Epidermal melanocyte (primary cell): ENCODE measurements around the gene WASF2.
"Not testable (repeated sequence)": the region's sequence is repeated elsewhere in the genome, so short reads cannot be mapped to it uniquely, and the experiment has no call there.

Experiments
- DNase-seq: peaks from one replicate; pipeline ENCODE4 v3.0.0; 2011; ENCODE audit warnings: low spot score; ENCODE audit not compliant: insufficient read length

WASF2 gene, protein sequence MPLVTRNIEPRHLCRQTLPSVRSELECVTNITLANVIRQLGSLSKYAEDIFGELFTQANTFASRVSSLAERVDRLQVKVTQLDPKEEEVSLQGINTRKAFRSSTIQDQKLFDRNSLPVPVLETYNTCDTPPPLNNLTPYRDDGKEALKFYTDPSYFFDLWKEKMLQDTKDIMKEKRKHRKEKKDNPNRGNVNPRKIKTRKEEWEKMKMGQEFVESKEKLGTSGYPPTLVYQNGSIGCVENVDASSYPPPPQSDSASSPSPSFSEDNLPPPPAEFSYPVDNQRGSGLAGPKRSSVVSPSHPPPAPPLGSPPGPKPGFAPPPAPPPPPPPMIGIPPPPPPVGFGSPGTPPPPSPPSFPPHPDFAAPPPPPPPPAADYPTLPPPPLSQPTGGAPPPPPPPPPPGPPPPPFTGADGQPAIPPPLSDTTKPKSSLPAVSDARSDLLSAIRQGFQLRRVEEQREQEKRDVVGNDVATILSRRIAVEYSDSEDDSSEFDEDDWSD

DNA sequence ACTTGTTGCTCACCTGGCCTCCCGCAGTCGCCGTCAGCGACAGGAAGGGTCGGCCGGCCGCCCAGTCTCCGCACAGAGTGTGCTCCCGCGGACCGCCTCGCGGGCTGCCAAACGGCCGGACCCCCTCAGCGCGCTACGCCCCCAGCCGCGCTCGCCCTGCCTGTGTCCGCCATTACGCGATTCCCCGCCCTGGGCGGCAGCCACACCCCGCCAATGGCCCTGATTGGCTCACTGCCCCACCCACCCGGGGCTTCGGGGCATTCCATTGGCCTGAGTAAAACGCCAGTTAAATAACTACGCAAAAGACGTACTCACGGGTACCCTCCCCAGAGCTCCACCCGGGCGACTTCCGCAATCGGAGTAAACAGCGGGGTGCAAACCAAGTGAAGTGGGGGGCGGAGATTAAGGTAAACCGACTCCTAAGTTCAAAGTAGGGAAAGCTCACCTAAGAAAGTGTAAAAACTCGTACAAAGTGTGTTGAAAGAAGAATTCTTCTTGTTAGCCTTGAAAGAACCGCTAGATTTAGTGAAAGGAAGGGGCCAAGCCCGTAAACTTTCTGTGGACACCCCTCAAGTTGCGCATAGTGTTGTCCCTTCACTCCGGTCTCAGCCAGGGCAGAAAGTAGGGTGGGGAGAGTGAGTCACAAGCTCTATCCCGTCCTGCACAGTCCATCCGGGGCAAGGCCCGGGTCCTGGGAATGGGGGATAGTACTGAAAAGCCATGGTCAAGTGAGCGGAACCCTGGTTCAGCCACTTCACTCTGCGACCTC is at the start of gene WASF2:
TSS of gene WASF2 (minus strand) at position 195 of the 769 bp plus-strand sequence. CDS start 61,277 bp downstream, outside the sequence.
- DNase-seq: peak; percentile 72

DNA sequence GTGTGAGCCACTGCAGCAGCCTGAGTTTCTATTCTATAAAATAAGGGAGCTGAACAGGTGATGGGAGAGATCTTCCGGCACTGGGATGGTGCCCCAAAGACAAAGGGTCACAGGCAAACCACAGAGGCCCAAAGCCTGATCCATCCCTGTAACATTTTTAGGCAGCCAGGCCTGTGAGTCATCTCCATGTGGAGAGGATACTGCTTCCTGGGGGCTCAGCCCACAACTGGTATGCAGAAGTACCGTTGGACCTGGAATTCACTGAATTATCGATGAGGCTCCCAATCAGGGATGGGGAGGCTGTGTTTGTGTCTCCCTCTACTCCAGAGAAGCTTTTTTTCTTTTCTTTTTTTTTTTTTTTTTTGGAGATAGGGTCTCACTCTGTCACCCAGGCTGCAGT is 48.8 kb upstream of the WASF2 start:
- no peak for DNase-seq

DNA sequence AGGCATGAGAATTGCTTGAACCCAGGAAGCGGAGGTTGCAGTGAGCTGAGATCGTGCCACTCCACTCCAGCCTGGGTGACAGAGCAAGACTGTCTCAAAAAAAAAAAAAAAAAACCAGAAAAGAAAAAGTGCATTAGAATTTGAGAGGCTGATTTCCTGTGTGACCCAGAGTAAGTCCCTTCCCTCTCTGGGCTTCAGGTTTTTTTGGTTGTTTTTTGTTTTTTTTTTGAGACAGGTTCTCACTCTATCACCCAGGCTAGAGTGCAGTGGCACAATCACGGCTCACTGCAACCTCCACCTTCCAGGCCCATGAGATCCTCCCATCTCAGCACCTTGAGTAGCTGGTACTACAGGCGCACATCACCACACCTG is 48.3 kb upstream of the WASF2 start:
- DNase-seq: not testable (repeated sequence)

DNA sequence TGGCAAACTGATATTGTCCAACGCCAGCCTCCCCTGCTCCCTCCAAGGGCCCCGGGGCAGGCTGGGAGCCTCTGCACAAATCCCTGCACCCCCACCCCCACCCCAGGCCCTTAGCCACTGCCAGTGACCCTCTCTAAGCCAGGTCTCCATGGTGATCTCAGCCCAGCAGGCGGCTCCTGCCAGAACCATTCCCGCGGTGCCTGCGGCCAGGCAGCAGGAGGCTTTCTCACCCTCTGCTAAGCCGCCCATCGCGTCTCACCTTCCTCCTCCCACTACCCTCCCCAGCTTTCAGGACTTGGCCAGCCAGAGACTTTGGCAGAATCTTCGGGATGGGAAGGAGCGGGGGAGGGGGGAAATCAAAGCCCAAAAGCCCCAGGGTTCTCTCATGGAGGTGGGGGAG is 46.8 kb upstream of the WASF2 start:
- DNase-seq: no peak

DNA sequence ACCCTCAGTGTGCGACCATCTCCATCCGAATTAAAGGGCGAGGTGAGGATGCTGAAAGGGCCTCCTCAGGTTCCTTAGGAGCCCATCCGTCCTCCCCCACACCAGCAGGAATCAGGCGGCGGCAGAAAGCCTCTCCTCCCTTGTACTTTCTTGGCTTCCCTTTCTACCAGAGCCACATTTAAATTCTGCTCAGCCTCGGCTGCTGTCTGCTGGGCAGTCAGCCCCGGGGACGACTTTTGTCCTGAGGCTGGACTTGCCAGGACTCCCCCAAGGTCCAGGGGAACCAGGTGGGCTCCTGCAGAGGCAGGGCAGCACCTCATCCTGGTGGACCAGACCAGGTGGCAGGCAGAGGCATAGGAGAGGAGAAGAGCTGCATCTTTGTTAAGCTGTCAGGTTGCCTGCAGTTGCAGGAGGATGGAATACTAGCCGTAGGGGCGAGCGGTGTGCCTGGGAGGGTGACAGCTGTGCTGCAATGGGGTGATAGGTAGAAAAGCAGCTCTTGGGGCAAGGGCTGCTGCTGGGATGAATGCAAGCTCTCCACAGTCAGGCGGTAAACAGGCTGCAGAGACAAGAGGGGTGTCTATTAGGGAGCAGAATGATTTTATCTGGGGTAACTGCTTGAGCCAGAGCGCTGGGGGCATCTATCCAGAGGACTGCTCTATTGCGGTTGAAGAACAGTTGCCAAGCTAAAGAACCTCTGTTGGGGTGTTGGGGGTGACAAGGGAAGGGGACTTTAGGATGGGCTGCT is 46.2 kb upstream of the WASF2 start:
- DNase-seq: no peak

DNA sequence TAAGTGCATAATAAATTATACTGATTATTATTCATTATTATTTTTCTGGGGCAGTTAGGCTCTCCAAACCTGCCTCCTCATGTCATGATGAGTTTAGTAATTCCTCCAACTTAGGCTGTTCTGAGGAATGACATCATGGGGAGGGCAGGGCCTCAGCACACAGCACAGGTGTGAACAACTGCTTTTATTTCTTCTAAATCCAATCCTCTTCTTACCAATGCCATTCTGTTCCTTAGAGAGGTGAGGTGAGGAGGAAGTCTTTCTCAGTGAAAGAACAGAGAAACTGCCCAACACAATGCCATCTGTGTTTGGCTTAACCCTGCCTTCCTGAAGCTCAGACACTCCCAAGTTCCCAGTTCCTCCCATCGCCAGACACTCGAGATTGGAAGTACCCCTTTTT is 45.4 kb upstream of the WASF2 start:
- no peak for DNase-seq

DNA sequence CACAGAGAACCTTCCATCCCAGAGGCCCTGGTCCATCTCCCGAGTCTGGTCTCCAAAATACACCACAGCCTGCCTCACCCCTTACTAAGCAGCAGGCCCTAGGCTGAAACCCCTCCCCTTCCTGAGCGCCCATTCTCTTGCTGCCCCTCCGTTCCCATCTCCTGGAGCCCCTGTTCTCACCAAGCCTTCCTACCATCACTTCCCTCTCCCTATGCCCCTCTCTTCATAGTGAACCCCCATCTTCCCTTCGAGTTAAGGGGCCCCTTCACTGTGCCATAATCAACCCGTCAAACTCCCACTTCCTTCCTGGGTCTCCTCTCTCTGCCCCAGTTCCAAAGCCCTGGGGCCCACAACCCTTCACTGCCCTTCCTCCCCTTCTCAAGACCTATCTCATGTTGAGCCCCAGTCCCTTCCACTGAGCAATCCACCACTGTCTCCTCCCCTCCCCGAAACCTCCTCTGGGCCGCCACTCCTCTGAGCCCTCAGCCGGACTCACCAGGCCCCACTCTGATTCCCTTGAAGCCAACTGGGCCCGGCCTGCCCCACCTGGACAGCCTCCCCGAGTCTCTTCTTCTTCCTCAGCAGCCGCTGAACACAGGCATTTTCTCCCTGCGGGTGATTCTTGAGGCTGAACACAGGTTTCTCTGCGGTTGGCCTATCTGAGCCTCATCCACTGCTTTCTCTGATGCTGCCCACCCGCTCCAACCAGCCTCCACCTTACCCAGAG is 42.2 kb upstream of the WASF2 start:
- DNase-seq: no peak

DNA sequence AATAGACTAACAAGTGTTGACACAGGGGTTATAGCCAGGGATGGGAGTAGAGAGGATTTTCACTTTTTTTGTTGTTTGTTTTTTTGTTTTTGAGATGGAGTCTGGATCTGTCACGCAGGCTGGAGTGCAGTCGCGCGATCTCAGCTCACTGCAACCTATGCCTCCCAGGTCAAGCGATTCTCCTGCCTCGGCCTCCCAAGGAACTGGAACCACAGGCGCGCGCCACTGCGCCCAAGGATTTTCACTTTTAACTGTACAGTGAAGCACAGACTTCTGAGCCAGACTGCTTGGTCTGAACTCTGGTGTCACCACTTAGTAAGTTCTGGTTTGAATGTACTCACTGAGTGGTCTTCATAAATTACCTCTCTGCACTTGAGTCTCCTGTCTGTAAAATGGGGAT is 40.2 kb upstream of the WASF2 start:
- no peak for DNase-seq

DNA sequence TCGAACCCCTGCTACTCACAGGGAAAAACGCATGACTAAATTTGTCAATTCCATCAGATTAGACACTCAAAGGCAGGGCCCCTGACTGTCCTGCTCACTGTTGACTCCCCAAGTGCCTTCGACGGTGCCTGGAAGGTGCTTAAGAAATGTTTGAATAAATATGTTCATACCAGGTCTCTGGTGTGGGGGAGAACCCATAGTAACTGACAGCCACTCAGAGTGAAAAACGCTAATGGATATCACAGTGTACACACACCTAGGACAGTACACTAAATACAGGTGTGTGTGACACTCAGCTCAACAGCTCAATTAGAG is 39.7 kb upstream of the WASF2 start:
- DNase-seq: no peak

DNA sequence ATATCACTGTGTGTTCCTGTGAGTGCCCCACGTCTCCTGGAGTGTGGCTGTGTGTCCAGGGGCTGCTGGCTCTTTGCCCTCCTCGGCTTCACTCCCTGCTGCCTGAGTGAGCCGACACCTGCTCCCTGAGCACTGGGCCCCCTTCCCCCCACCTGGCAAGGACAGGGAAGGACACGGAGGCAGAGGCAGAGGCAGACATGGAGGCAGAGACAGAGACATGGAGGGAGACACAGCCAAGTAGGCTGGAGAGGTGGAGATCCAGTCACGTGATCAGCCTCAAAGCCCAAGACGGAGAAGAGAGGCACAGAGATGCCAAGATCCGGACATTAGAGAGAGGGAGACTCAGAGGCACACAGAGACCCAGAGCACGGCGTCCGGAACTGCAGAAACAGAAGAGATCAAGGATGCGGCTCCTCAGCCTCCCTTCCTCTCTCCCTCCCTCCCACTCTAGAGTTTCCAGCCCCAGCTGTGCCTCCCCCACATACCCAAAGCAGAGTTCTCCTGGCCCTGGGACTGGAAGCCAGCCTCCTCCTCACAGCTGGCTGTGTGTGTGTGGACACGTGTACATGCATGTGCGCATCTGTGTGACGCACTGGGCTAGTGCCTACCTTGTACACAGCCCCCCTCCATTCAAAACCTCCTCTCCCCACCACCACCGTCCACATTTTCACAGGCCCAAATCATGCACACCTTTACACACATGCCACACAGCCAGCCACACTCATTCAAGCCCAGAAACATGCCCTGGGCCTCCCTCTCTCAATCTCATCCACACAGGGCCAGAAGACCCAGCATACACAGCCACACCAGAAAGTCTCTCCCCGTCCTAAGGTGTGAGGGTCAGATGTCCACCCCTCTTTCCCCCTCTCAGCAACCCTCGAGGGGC is 39.1 kb upstream of the WASF2 start:
- DNase-seq: no peak

DNA sequence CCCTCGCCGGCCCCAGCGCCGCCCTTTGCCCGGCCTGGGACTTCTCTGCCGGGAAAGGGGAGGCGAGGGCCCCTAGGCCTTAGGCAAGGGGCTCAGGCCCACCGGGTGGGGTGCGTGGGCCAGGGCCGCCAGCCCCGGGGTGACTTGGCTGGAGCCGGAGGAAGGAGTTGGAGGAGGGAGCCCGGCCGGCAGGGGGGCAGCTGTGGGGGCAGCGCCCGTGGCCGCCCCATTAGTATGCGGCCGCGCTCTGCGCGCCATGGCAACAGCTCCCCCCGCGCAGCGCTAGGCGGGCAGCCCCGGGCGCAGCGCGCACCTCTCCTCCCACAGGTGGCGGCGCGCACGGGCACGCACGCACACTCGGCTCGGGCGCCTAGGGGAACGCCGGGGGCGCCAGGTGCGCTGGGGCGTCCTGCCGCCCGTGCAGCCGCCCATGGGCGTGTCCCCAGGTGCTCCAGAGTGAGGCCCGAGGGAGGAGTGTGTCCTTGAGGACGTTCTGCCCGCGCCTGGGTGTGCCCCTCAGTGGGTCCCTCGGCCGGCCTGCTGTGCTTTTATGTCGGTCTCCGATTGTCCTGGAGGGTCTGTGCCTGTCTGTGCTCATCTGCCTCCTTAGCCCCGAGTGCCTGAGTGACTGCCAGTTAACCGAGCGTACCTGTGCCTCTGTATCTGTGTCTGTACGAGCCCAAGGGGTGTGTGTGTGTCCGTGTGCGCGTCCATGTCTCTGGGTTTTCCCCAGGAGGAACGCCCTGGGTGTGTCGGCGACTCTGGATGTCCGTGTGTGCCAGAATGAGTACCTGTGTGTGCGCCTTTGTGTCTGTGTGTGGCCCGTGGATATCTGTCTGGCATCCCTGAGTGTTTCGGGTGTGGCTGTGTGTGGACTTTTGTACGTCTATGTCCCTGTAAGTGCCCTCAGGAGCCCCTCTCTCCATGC is 38.2 kb upstream of the WASF2 start:
- no peak for DNase-seq

DNA sequence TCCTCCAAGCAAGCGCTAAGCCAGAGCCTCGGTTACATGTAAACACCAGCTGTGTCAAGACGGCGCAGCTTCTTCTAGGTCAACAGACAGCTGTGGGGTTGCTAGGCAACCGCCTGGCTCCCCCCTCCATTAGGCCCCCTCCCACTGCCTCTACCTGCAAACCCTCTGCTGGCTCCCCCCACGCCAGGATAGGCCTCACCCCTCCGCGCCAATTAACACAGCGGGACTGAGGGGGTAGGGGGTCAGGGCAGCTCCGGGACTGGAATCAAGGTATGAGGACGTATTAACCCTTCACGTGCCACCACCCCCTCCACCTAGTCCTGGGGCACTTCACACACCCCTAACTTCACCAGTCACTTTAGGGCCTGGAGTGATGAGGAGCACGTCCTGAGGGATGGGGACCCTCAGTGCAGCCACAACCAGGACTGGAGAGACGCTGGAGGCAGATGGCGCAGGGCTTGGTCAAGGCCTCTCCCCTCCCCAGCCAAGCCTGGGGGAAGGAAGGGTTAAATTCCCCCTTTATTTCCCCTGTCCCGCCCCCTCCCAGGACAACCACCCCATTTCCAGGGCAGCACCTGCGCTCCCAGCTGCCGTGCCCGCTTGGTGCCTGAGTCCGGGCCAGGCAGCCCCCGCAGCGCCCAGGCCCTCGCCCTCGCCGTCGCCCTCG is 37.4 kb upstream of the WASF2 start:
- no peak for DNase-seq

DNA sequence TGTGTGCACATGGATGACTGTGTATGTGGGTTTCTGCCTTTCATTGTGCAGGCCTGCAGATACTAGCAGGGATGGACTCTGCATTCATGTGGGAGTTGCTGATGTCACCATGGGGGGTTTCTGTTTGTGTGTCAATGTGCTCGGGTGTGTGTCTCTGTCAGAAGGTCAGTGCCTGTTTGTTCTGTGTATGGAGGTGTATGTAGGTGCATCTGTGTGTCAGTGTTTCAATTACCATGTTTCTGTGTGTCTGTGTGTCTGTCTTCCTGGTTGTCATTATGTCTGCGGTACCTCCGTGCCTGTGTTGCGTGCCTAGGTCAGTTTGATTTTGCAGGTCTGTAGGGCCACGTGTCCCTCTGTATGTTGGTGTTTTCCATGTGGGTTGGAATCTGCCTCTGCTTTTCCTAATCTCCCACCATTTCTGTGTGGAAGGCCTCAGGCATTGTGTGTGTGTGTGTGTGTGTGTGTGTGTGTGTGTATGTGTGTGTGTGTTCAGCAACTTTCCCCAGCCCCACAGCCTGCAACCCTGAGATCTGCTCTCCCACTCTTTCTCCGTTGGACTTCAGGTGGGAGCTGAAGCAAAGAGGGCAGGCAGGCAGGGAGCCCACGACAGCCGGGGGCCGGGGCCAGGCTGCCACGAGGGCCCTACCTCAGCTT is 36.7 kb upstream of the WASF2 start:
- no peak for DNase-seq

DNA sequence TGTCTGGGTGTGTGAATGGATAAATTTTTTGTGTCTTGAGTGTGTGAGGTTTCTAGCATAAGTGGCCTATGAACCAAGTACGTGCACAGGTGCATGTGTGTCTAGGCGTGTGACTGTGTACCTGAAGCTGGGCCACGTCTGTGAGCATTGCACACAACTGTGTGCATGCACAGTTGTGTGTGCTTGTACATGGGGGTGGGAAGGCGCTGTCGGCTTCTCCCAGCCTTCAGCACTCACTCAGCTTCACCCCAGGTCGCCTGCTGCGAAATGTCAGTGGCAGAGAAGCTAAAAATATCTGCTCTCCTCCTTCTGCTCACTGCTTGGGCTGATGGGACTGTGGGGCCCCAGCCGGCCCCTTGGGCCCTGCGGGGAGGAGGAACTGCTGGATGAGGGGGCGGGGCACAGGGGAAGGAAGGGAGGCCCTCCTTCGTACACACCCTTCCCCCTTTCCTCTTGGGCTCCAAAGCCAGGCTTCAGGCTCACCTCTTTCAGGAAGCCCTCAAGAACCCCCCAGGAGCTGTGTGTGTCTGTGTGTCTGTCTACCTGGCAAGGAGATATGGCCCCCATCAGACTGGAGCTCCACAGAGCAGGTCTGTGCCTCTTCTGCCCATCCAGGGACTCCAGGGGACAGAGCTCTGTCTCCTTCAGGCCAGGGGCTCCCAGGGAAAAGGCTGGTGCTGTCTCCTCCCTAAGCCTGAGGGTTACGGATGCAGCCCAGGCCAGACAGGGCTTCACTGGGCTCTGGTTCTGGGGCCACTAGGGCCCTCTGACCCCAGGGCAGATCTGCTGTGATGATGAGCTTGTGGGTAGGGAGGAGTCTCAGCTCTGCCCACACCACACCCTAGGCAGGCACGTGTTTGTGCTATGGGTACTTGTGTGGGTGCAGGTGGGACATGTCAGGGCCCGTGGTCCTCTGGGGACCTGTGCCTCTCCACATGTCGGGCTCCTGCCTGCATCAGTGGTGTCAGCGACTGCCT is 35.6 kb upstream of the WASF2 start:
- peak; percentile 64 for DNase-seq

DNA sequence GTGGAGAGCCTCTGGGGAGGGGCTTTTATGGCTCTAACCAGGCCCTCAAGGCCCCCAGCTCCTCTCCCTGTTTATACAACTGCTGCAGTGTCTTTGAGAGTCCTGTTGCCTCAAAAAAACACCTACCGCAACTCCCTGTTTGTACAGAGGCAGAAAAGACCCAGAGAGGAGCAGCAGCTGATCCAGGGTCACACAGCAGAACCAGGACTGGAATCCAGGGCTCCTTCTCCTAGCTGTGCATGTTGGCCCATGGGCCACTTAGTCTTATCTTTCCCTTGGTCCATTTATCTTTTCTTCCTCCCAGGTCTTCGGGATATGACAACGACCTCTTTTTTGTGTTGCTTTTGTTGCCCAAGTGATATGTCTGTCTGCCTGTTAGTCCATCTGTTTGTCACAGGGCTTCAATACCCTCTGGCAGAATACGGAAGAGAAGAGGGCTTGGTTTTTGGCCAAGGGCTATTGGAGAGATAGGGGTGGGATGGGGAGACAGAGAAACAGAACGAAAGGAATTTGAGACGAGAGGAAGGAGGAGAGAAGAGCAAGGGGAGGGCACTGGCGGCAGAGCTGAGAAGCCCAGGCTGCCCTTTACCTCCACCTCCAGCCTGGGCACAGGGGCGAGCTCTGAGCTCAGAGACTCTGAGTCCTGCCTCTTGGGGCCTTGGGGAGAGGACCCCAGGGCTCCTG is 33.5 kb upstream of the WASF2 start:
- no peak for DNase-seq
